ENCODE results near the gene TMEM88. TPM values are rescaled to one million over a fixed set of nuclear protein-coding genes. Genes with fewer than 3 reads are reported as not detected.
A peak's percentile ranks its signal among the peaks of the same experiment; 100 is the strongest.

Gene TMEM88
- total RNA-seq, 2 experiments from 2014 or later: 0.78 to 1.5 TPM

GRCh38 chr17:7875804-7876370 lies 21.0 kb downstream of the TMEM88 start:
- no peaks in the 10 kb centered on the region for H3K9me3 Mint-ChIP-seq
- no peaks in the 10 kb centered on the region for H3K4me1 Mint-ChIP-seq
- ChIA-PET CTCF (interaction anchor here (2.4 kb wide), 1 partner anchor 11 kb away, joined by 9 read pairs; no protein-coding TSS in a partner anchor), POLR2A (interaction anchor here (1.2 kb wide), 1 partner anchor 8 kb away, joined by 4 read pairs; no protein-coding TSS in a partner anchor)
- H3K36me3 Mint-ChIP-seq (ENCODE audit: low read depth): peaks cover 8% of the 10 kb centered on the region
- H3K27me3 Mint-ChIP-seq: no peaks in the 10 kb centered on the region
- no peak for DNase-seq
- no peak overlapping the region for H3K4me3 Mint-ChIP-seq
- no peak overlapping the region for H3K27ac Mint-ChIP-seq

- ChIA-PET CTCF (interaction anchor here (1.0 kb wide), 1 partner anchor 9 kb away, joined by 3 read pairs; no protein-coding TSS in a partner anchor), POLR2A (interaction anchor here (0.6 kb wide), 1 partner anchor 191 kb away, joined by 3 read pairs; no protein-coding TSS in a partner anchor)
- H3K27ac Mint-ChIP-seq: no peak overlapping the region
- no peaks in the 10 kb centered on the region for H3K9me3 Mint-ChIP-seq
- no peaks in the 10 kb centered on the region for H3K27me3 Mint-ChIP-seq
- no peak overlapping the region for H3K4me3 Mint-ChIP-seq
- H3K4me1 Mint-ChIP-seq: no peaks in the 10 kb centered on the region
- DNase-seq: no peak
- H3K36me3 Mint-ChIP-seq (ENCODE audit: low read depth): peaks cover 8% of the 10 kb centered on the region
Observed at GRCh38 chr17:7878234-7878633, 23.4 kb downstream of the TMEM88 start.

GRCh38 chr17:7880076-7880868 lies 25.4 kb downstream of the TMEM88 start:
- peaks cover 5% of the 10 kb centered on the region for H3K36me3 Mint-ChIP-seq (ENCODE audit: low read depth)
- H3K4me3 Mint-ChIP-seq: no peak overlapping the region
- no peak overlapping the region for H3K27ac Mint-ChIP-seq
- H3K27me3 Mint-ChIP-seq: no peaks in the 10 kb centered on the region
- no peaks in the 10 kb centered on the region for H3K9me3 Mint-ChIP-seq
- CTCF ChIA-PET: interaction anchor here (0.5 to 1.0 kb wide), 2 partner anchors 18 to 341 kb away, joined by 3 to 6 read pairs; no protein-coding TSS in a partner anchor
- H3K4me1 Mint-ChIP-seq: peaks cover 3% of the 10 kb centered on the region
- DNase-seq: no peak
- POLR2A ChIA-PET: no interaction called here

GRCh38 chr17:7881276-7882054 lies 26.6 kb downstream of the TMEM88 start:
- no peak for DNase-seq
- ChIA-PET CTCF (no interaction called here), POLR2A (no interaction called here)
- H3K36me3 Mint-ChIP-seq (ENCODE audit: low read depth): peaks cover under 1% of the 10 kb centered on the region
- peaks cover 3% of the 10 kb centered on the region for H3K4me1 Mint-ChIP-seq
- no peak overlapping the region for H3K4me3 Mint-ChIP-seq
- H3K27me3 Mint-ChIP-seq: no peaks in the 10 kb centered on the region
- H3K27ac Mint-ChIP-seq: no peak overlapping the region
- no peaks in the 10 kb centered on the region for H3K9me3 Mint-ChIP-seq

GRCh38 chr17:7882068-7882467 lies 27.2 kb downstream of the TMEM88 start:
- peaks cover 3% of the 10 kb centered on the region for H3K4me1 Mint-ChIP-seq

GRCh38 chr17:7882629-7883028 lies 27.8 kb downstream of the TMEM88 start:
- ChIA-PET CTCF (interaction anchor here (0.6 to 1.2 kb wide), 3 partner anchors 20 to 275 kb away, joined by 3 to 5 read pairs (median 4); no protein-coding TSS in a partner anchor), POLR2A (interaction anchor here (1.0 to 1.6 kb wide), 4 partner anchors 12 to 291 kb away, joined by 3 to 4 read pairs (median 3); partner anchors contain the start of gene NAA38)
- no peak for DNase-seq
- Mint-ChIP-seq H3K36me3 (ENCODE audit: low read depth) (no peaks in the 10 kb centered on the region), H3K27me3 (no peaks in the 10 kb centered on the region), H3K27ac (no peak overlapping the region), H3K4me3 (no peak overlapping the region), H3K9me3 (no peaks in the 10 kb centered on the region), H3K4me1 (peaks cover 3% of the 10 kb centered on the region)

More at GRCh38 chr17:7882068-7882467, 27.2 kb downstream of the TMEM88 start:
- H3K36me3 Mint-ChIP-seq (ENCODE audit: low read depth): no peaks in the 10 kb centered on the region
- no peaks in the 10 kb centered on the region for H3K9me3 Mint-ChIP-seq
- no peak overlapping the region for H3K4me3 Mint-ChIP-seq
- no peak for DNase-seq
- ChIA-PET CTCF (interaction anchor here (1.2 kb wide), 1 partner anchor 23 kb away, joined by 5 read pairs; no protein-coding TSS in a partner anchor), POLR2A (interaction anchor here (1.0 to 1.6 kb wide), 2 partner anchors 53 to 291 kb away, joined by 3 to 4 read pairs; no protein-coding TSS in a partner anchor)
- H3K27me3 Mint-ChIP-seq: no peaks in the 10 kb centered on the region
- no peak overlapping the region for H3K27ac Mint-ChIP-seq

GRCh38 chr17:7883781-7884386 lies 29.0 kb downstream of the TMEM88 start:
- peaks cover 3% of the 10 kb centered on the region for H3K4me1 Mint-ChIP-seq
- H3K27me3 Mint-ChIP-seq: no peaks in the 10 kb centered on the region
- H3K36me3 Mint-ChIP-seq (ENCODE audit: low read depth): no peaks in the 10 kb centered on the region
- CTCF ChIA-PET: no interaction called here
- DNase-seq: peak; percentile 24
- POLR2A ChIA-PET: interaction anchor here (1.1 to 1.6 kb wide), 5 partner anchors 13 to 289 kb away, joined by 3 to 4 read pairs (median 4); partner anchors contain the start of gene NAA38
- no peaks in the 10 kb centered on the region for H3K9me3 Mint-ChIP-seq
- peak overlapping the region; percentile 72 for H3K4me3 Mint-ChIP-seq
- H3K27ac Mint-ChIP-seq: peak overlapping the region; percentile 67

GRCh38 chr17:7884581-7885366 lies 29.9 kb downstream of the TMEM88 start:
- Mint-ChIP-seq H3K4me1 (peaks cover 3% of the 10 kb centered on the region), H3K27me3 (no peaks in the 10 kb centered on the region), H3K9me3 (no peaks in the 10 kb centered on the region), H3K36me3 (ENCODE audit: low read depth) (peaks cover 6% of the 10 kb centered on the region), H3K27ac (peak overlapping the region; percentile 69), H3K4me3 (peak overlapping the region; percentile 72)
- peak; percentile 36 for DNase-seq
- CTCF ChIA-PET: no interaction called here
- POLR2A ChIA-PET: interaction anchor here (0.6 to 1.9 kb wide), 4 partner anchors 16 to 324 kb away, joined by 3 to 12 read pairs (median 6); partner anchors contain the start of genes CYB5D1 and NAA38

- ChIA-PET CTCF (interaction anchor here (1.5 kb wide), 1 partner anchor 28 kb away, joined by 8 read pairs; the partner anchor contains the start of gene NAA38), POLR2A (interaction anchor here (0.6 to 1.9 kb wide), 13 partner anchors 8 to 362 kb away, joined by 3 to 12 read pairs (median 4); partner anchors contain the start of genes CNTROB, CTC1, CYB5D1 and NAA38)
- H3K4me3 Mint-ChIP-seq: no peak overlapping the region
- peak overlapping the region; percentile 55 for H3K27ac Mint-ChIP-seq
- H3K9me3 Mint-ChIP-seq: no peaks in the 10 kb centered on the region
- H3K4me1 Mint-ChIP-seq: peaks cover 3% of the 10 kb centered on the region
- peak; percentile 53 for DNase-seq
- H3K36me3 Mint-ChIP-seq (ENCODE audit: low read depth): peaks cover 12% of the 10 kb centered on the region
- no peaks in the 10 kb centered on the region for H3K27me3 Mint-ChIP-seq
Observed at GRCh38 chr17:7885367-7886226, 30.7 kb downstream of the TMEM88 start.

GRCh38 chr17:7886227-7887037 lies 31.6 kb downstream of the TMEM88 start:
- H3K27ac Mint-ChIP-seq: no peak overlapping the region
- ChIA-PET CTCF (interaction anchor here (1.5 kb wide), 1 partner anchor 29 kb away, joined by 8 read pairs; the partner anchor contains the start of gene NAA38), POLR2A (interaction anchor here (0.8 to 1.9 kb wide), 12 partner anchors 9 to 362 kb away, joined by 3 to 12 read pairs (median 4); partner anchors contain the start of genes CNTROB, CTC1, CYB5D1 and NAA38)
- H3K27me3 Mint-ChIP-seq: no peaks in the 10 kb centered on the region
- no peak overlapping the region for H3K4me3 Mint-ChIP-seq
- peaks cover 20% of the 10 kb centered on the region for H3K36me3 Mint-ChIP-seq (ENCODE audit: low read depth)
- peaks cover 3% of the 10 kb centered on the region for H3K4me1 Mint-ChIP-seq
- peak; percentile 58 for DNase-seq
- H3K9me3 Mint-ChIP-seq: no peaks in the 10 kb centered on the region

All from activated CD4-positive, alpha-beta memory T cell treated with anti-CD3 and anti-CD28 coated beads, Interleukin-2, amount 10 ng/mL, durations not matched to agents 7 days and 5 days (primary cell).